GM12878 (cell line): Measurements from ENCODE around the gene USH1C. TPM values are rescaled to one million over a fixed set of nuclear protein-coding genes. Genes with fewer than 3 reads are reported as not detected.

Source experiments
- ATAC-seq: fragments of 200-7000 bp; cut with Tn5 transposase; 3 replicates; pipeline ENCODE4 v1.9.1; 2020; ENCODE audit warnings: mild to moderate bottlenecking, moderate library complexity
- BruUV-seq: library from RNA; stranded (reverse); fragments of 400-500 nt; replicated peaks from 2 replicates; lab custom pipeline; 2021; lab: Mats Ljungman, UMichigan
- CTCF ChIA-PET: fragments of 300-600 bp; sonication (Branson Sonifier 250); formaldehyde crosslinking; extraction: SDS; loops from one replicate; lab custom pipeline; 2021; ENCODE audit warnings: inconsistent platforms; lab: Yijun Ruan, JAX
- POLR2A ChIA-PET: fragments of 350-600 bp; formaldehyde crosslinking; extraction: SDS; loops from one replicate; lab custom pipeline; 2021; ENCODE audit warnings: inconsistent platforms; lab: Charles Lee
- RAD21 ChIA-PET: fragments of 300-600 bp; sonication (Branson Sonifier 250); formaldehyde crosslinking; loops from one replicate; lab custom pipeline; 2023; ENCODE audit warnings: antibody characterized with exemption; ENCODE audit not compliant: unreplicated experiment; lab: Charles Lee
- SMC1A ChIA-PET: fragments of 300-600 bp; sonication (Branson Sonifier 250); formaldehyde crosslinking; loops from one replicate; lab custom pipeline; 2023; ENCODE audit not compliant: unreplicated experiment, uncharacterized antibody; lab: Charles Lee
- DNase-seq: peaks from one replicate; pipeline ENCODE4 v3.0.0-alpha.2; 2011; ENCODE audit warnings: low read depth, low spot score
- FAIRE-seq: peaks from 3 replicates; lab custom pipeline; 2011; peaks lifted over from hg19 to GRCh38; lab: Jason Lieb, UNC
- H2AFZ ChIP-seq: 2 replicates; pipeline ENCODE4 v1.6.0; 2011; ENCODE audit warnings: low read depth, low read length, control low read depth; ENCODE audit not compliant: control insufficient read depth
- H3K27ac ChIP-seq: 2 replicates; pipeline ENCODE4 v1.5.1; 2011; ENCODE audit warnings: control low read depth; ENCODE audit not compliant: control insufficient read depth, insufficient read depth
- H3K27me3 ChIP-seq, 2 experiments: replicated peaks in 1 of 2; 2 replicates each; pipeline versions ENCODE4 v1.6.0 to v1.6.1; 2011; ENCODE audit warnings: low read length in 1 of 2; ENCODE audit not compliant: control insufficient read depth in 2 of 2, insufficient read depth in 2 of 2
- H3K36me3 ChIP-seq, 2 experiments: 2 replicates each; pipeline ENCODE4 v1.5.1; 2011; ENCODE audit warnings: low read length in 1 of 2; ENCODE audit not compliant: control insufficient read depth in 2 of 2, insufficient read depth in 2 of 2
- H3K4me1 ChIP-seq: 2 replicates; pipeline ENCODE4 v1.6.1; 2011; ENCODE audit warnings: mild to moderate bottlenecking, low read length, moderate library complexity, mixed read lengths; ENCODE audit not compliant: control insufficient read depth, insufficient read depth
- H3K4me2 ChIP-seq: 2 replicates; pipeline ENCODE4 v1.6.0; 2011; ENCODE audit warnings: control low read depth; ENCODE audit not compliant: control insufficient read depth, insufficient read depth
- H3K4me3 ChIP-seq: fragments of 200-600 bp; sonication (generic); 2 replicates; pipeline ENCODE4 v1.5.1; 2016
- H3K79me2 ChIP-seq: 2 replicates; pipeline ENCODE4 v1.6.0; 2011; ENCODE audit warnings: low read length; ENCODE audit not compliant: control insufficient read depth, insufficient read depth
- H3K9ac ChIP-seq: 2 replicates; pipeline ENCODE4 v1.8.0; 2011; ENCODE audit warnings: low read length, control low read depth, mixed read lengths; ENCODE audit not compliant: control insufficient read depth, insufficient read depth
- H3K9me3 ChIP-seq: replicated peaks from 3 replicates; pipeline ENCODE4 v1.5.1; 2011; ENCODE audit warnings: mild to moderate bottlenecking, low read length; ENCODE audit not compliant: control insufficient read depth, insufficient read depth
- H4K20me1 ChIP-seq: 2 replicates; pipeline ENCODE4 v1.6.0; 2011; ENCODE audit not compliant: control insufficient read depth, insufficient read depth
- EP300 ChIP-seq, 2 experiments: fragments of 150-350 bp in 1 of 2; IDR thresholded peaks; 2 replicates each; pipeline ENCODE4 v1.6.1; 2011 to 2012; ENCODE audit warnings: low read depth in 2 of 2, low read length in 2 of 2, borderline replicate concordance in 1 of 2, improper control_type of control experiment in 1 of 2, inconsistent platforms in 1 of 2; ENCODE audit not compliant: control insufficient read depth in 1 of 2
- HCFC1 ChIP-seq: fragments of 150-350 bp; IDR thresholded peaks from 2 replicates; pipeline ENCODE4 v1.6.1; 2014; ENCODE audit warnings: low read length
- HDAC2 ChIP-seq: fragments of 200-600 bp; sonication (generic); IDR thresholded peaks from 2 replicates; pipeline ENCODE4 v1.6.1; 2017
- MYC ChIP-seq: IDR thresholded peaks from 2 replicates; pipeline ENCODE4 v1.6.1; 2011; ENCODE audit warnings: mild to moderate bottlenecking, low read length, moderate library complexity, inconsistent platforms; ENCODE audit not compliant: insufficient read depth, insufficient replicate concordance, insufficient read length, severe bottlenecking
- WGBS: methylation state at CpG from one replicate; pipeline ENCODE4 v1.1.6; 2016; ENCODE audit warnings: low lambda C conversion rate; ENCODE audit not compliant: insufficient replicate concordance, insufficient coverage; ENCODE audit errors: missing lambda C conversion rate; 5-methylcytosine and 5-hydroxymethylcytosine counted together
- in situ Hi-C: fragments of 300-500 bp; cut with MboI; formaldehyde crosslinking; loops from 9 replicates; pipeline ENCODE4 v1.14.3; 2018; ENCODE audit warnings: mixed read lengths
- intact Hi-C: fragments of 100-400 bp; cut with micrococcal nuclease; formaldehyde crosslinking; loops from one replicate; pipeline ENCODE4 v1.14.2; 2022; ENCODE audit not compliant: unreplicated experiment
- polyA plus RNA-seq, 11 experiments: library from polyadenylated mRNA; depleted of rRNA in 4 of 11; unstranded in 6 of 11; stranded (reverse) in 5 of 11; fragments of >200 nt; fragmentation: Nextera tagmentation in 4 of 11; fragmentation: Illumina TruSeq in 1 of 11; extraction: Ambion mirVana in 4 of 11; extraction: Trizol in 1 of 11; gene quantifications; 1 replicate in 1 of 11; 2 replicates in 10 of 11; pipeline versions ENCODE4 v1.2.1 to v1.2.3, GENCODE V29; 2011 to 2016; ENCODE audit warnings: inconsistent platforms in 2 of 11, missing spikeins in 2 of 11, low read depth in 1 of 11
- total RNA-seq, 4 experiments: library from RNA; depleted of rRNA in 3 of 4; stranded (reverse); fragments of >200 nt in 3 of 4; fragmentation: Illumina TruSeq in 1 of 4; extraction: Trizol in 1 of 4; gene quantifications; 2 replicates each; pipeline versions ENCODE4 v1.2.1 to v1.2.3, GENCODE V29; 2013 to 2021

USH1C gene
- total and polyA plus RNA-seq, 10 of the 15 experiments (the other 5 are each of a cell fraction or from before 2014, with no cell fraction given): not detected

DNA sequence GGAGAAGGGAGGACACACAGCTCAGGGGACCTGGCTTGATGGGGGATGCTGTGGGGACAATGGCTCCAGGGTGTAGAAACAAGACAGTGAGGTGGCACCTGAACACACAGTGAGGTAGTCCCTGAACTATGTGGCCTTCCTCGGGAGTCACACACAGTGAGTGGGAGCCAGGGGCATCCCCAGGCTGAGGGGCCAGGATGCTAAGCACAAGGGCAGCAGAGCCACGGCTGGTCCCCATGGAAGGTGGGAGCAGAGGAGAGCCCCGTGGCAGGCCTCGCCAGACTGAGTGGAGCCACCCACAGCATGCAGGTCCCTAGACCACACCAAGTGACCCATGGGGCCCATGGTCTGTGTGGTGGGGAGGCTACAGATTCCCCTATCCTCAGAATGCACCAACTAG, 41.6 kb downstream of the USH1C start:
- no peaks in the 10 kb centered on the region; the same call in 1 of the 2 replicates for H4K20me1 ChIP-seq
- WGBS: 6% methylated on average over 4 of the region's 4 CpGs
- H3K27ac ChIP-seq: no peak overlapping the region
- no peak overlapping the region for H2AFZ ChIP-seq
- FAIRE-seq: no peak
- no peaks in the 10 kb centered on the region; the same call in 1 of the 2 replicates for H3K4me1 ChIP-seq
- no peak overlapping the region for H3K4me2 ChIP-seq
- no peaks in the 10 kb centered on the region for H3K36me3 ChIP-seq
- DNase-seq: no peak
- in situ Hi-C loops: loop anchor here (10.0 kb wide), 1 partner anchor 118 kb away; the partner anchor contains the start of gene KCNJ11
- H3K4me3 ChIP-seq: no peak overlapping the region
- no TSS peak for BruUV-seq
- no peak for ATAC-seq
- H3K79me2 ChIP-seq: no peaks in the 10 kb centered on the region
- H3K9ac ChIP-seq: no peak overlapping the region
- CTCF ChIA-PET: interaction anchor here (0.6 to 4.0 kb wide), 2 partner anchors 25 to 119 kb away, joined by 3 to 36 read pairs; no protein-coding TSS in a partner anchor
- RAD21 ChIA-PET: interaction anchor here (0.8 to 1.1 kb wide), 2 partner anchors 266 to 272 kb away, joined by 3 read pairs; no protein-coding TSS in a partner anchor
- TF ChIP-seq EP300 (IDR thresholded peaks at IDR 0.05; ENCODE audit: borderline replicate concordance in 1 of 2, control insufficient read depth in 1 of 2, low read depth in 2 of 2, low read length in 2 of 2) (no peak), HDAC2 (no peak), HCFC1 (no peak)
- intact Hi-C loops: loop anchor here (5.0 kb wide), 1 partner anchor 555 kb away; no protein-coding TSS in a partner anchor
- H3K9me3 ChIP-seq: no peaks in the 10 kb centered on the region
- POLR2A ChIA-PET: no interaction called here
- SMC1A ChIA-PET: interaction anchor here (2.7 kb wide), 1 partner anchor 119 kb away, joined by 18 read pairs; no protein-coding TSS in a partner anchor
- H3K27me3 ChIP-seq: peaks cover 0 to 3% of the 10 kb centered on the region in 2 experiments; a peak in 2 of 4 replicates

DNA sequence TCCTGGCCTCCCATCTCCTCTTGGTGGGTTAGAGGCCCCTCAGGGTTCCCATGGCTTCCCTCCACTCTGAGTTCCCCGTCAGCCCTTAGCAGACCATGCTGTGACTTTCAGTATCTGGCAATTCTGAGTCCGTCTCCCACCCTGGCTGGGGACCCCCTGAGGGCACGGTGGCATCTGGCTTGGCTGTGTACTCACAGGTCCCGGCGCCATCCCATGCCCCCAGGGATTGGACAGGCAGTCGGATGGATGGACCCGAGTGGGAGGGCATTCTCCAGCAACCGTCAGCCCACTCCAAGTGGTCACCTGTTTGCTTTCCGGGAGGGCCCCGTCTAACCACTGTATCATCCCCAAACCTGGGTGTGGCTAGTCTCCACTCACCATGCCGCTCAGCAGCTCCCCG, 43.5 kb downstream of the USH1C start:
- FAIRE-seq: no peak
- SMC1A ChIA-PET: no interaction called here

More for the DNA sequence above, 43.5 kb downstream of the USH1C start:
- WGBS: 33% methylated on average over 12 of the region's 12 CpGs
- no peak overlapping the region for H2AFZ ChIP-seq
- ChIA-PET POLR2A (no interaction called here), CTCF (no interaction called here), RAD21 (no interaction called here)
- no peak overlapping the region for H3K4me3 ChIP-seq
- H3K36me3 ChIP-seq: no peaks in the 10 kb centered on the region
- ATAC-seq: no peak
- intact Hi-C loops: loop anchor here (5.0 kb wide), 1 partner anchor 553 kb away; no protein-coding TSS in a partner anchor
- no peaks in the 10 kb centered on the region; the same call in 1 of the 2 replicates for H4K20me1 ChIP-seq
- no peaks in the 10 kb centered on the region for H3K4me1 ChIP-seq
- H3K9ac ChIP-seq: no peak overlapping the region
- no peak overlapping the region for H3K27ac ChIP-seq
- no peak for TF ChIP-seq MYC
- DNase-seq: no peak
- H3K9me3 ChIP-seq: no peaks in the 10 kb centered on the region
- H3K79me2 ChIP-seq: no peaks in the 10 kb centered on the region
- H3K4me2 ChIP-seq: no peak overlapping the region
- no TSS peak for BruUV-seq
- peaks cover 0 to 3% of the 10 kb centered on the region in 2 experiments; a peak in 3 of 4 replicates for H3K27me3 ChIP-seq
- in situ Hi-C loops: loop anchor here (10.0 kb wide), 1 partner anchor 116 kb away; the partner anchor contains the start of gene KCNJ11
